ENCODE measurements around the gene DDX39B. TPM values are rescaled to one million over a fixed set of nuclear protein-coding genes. Genes with fewer than 3 reads are reported as not detected.

DDX39B gene
- total and polyA plus RNA-seq, 2 experiments from 2014 or later = 210 to 287 TPM

GRCh38 chr6:31525553-31525931, 16.3 kb downstream of the DDX39B start:
- no peaks in the 10 kb centered on the region for H3K4me1 ChIP-seq (ENCODE audit: insufficient read depth)
- no peak overlapping the region for H3K4me3 ChIP-seq
- peaks cover 10% of the 10 kb centered on the region for H4K20me1 ChIP-seq (ENCODE audit: insufficient read depth, poor library complexity, severe bottlenecking)
- H3K27ac ChIP-seq = no peak overlapping the region
- H3K36me3 ChIP-seq (replicated peaks; ENCODE audit: insufficient read depth, low read depth) = no peaks in the 10 kb centered on the region
- H2AFZ ChIP-seq = no peak overlapping the region
- no peak for DNase-seq (ENCODE audit: low spot score)
- no peaks in the 10 kb centered on the region for H3K9me3 ChIP-seq (ENCODE audit: low read depth)
- WGBS (ENCODE audit: low lambda C conversion rate, missing lambda C conversion rate) = 75% methylated on average over 8 of the region's 8 CpGs
- no peaks in the 10 kb centered on the region for H3K27me3 ChIP-seq
- H3K9me2 ChIP-seq (replicated peaks; ENCODE audit: insufficient read depth) = no peaks in the 10 kb centered on the region
- TF ChIP-seq CTCF (IDR thresholded peaks at IDR 0.05; ENCODE audit: poor library complexity) (no peak), EZH2 (IDR thresholded peaks at IDR 0.05; ENCODE audit: borderline replicate concordance) (no peak), EZH2phosphoT487 (IDR thresholded peaks at IDR 0.05; ENCODE audit: low read depth, severe bottlenecking, unreplicated experiment) (no peak)
- H3K79me2 ChIP-seq = no peaks in the 10 kb centered on the region
- H3K4me2 ChIP-seq = no peak overlapping the region

GRCh38 chr6:31521835-31522234, 20.0 kb downstream of the DDX39B start:
- H3K27me3 ChIP-seq = peaks cover 3% of the 10 kb centered on the region
- no peaks in the 10 kb centered on the region for H4K20me1 ChIP-seq (ENCODE audit: insufficient read depth, poor library complexity, severe bottlenecking)
- no peak for DNase-seq (ENCODE audit: low spot score)
- H3K4me1 ChIP-seq (ENCODE audit: insufficient read depth) = no peaks in the 10 kb centered on the region
- TF ChIP-seq EZH2phosphoT487 (IDR thresholded peaks at IDR 0.05; ENCODE audit: low read depth, severe bottlenecking, unreplicated experiment) (no peak), CTCF (IDR thresholded peaks at IDR 0.05; ENCODE audit: poor library complexity) (no peak), EZH2 (IDR thresholded peaks at IDR 0.05; ENCODE audit: borderline replicate concordance) (no peak)
- H2AFZ ChIP-seq = no peak overlapping the region
- no peak overlapping the region for H3K27ac ChIP-seq
- no peaks in the 10 kb centered on the region for H3K9me3 ChIP-seq (ENCODE audit: low read depth)
- H3K36me3 ChIP-seq (replicated peaks; ENCODE audit: insufficient read depth, low read depth) = no peaks in the 10 kb centered on the region
- no peak overlapping the region for H3K4me3 ChIP-seq
- WGBS (ENCODE audit: low lambda C conversion rate, missing lambda C conversion rate) = 71% methylated on average over 3 of the region's 3 CpGs
- H3K4me2 ChIP-seq = no peak overlapping the region
- no peaks in the 10 kb centered on the region for H3K79me2 ChIP-seq
- H3K9me2 ChIP-seq (replicated peaks; ENCODE audit: insufficient read depth) = no peaks in the 10 kb centered on the region

GRCh38 chr6:31513456-31514165, 28.2 kb downstream of the DDX39B start:
- Histone ChIP-seq H3K4me1 (ENCODE audit: insufficient read depth) (no peaks in the 10 kb centered on the region), H4K20me1 (ENCODE audit: insufficient read depth, poor library complexity, severe bottlenecking) (no peaks in the 10 kb centered on the region), H3K9me2 (replicated peaks; ENCODE audit: insufficient read depth) (no peaks in the 10 kb centered on the region), H3K36me3 (replicated peaks; ENCODE audit: insufficient read depth, low read depth) (no peaks in the 10 kb centered on the region), H3K79me2 (no peaks in the 10 kb centered on the region), H3K4me3 (no peak overlapping the region), H2AFZ (no peak overlapping the region), H3K4me2 (no peak overlapping the region), H3K9me3 (ENCODE audit: low read depth) (no peaks in the 10 kb centered on the region), H3K27me3 (peaks cover 7% of the 10 kb centered on the region), H3K27ac (no peak overlapping the region)
- TF ChIP-seq EZH2phosphoT487 (IDR thresholded peaks at IDR 0.05; ENCODE audit: low read depth, severe bottlenecking, unreplicated experiment) = no peak
- no peak for TF ChIP-seq EZH2 (IDR thresholded peaks at IDR 0.05; ENCODE audit: borderline replicate concordance)
- TF ChIP-seq CTCF (IDR thresholded peaks at IDR 0.05; ENCODE audit: poor library complexity) = no peak
- 69% methylated on average over 5 of the region's 5 CpGs for WGBS (ENCODE audit: low lambda C conversion rate, missing lambda C conversion rate)
- DNase-seq (ENCODE audit: low spot score) = no peak

All from hepatocyte (in vitro differentiated cells).